ENCODE data around the gene NELL2. TPM values are rescaled to one million over a fixed set of nuclear protein-coding genes. Genes with fewer than 3 reads are reported as not detected.

NELL2 gene
- total RNA-seq, 2 donors from 2014 or later: 2.9 to 6.1 TPM

- no peak for ATAC-seq
- DNase-seq: no peak
- intact Hi-C loops (cut with DNase I, micrococcal nuclease): no loop called here
These were observed 356.2 kb downstream of the NELL2 start for GRCh38 chr12:44519931-44520330.

- ATAC-seq: no peak
- intact Hi-C loops (cut with DNase I, micrococcal nuclease): no loop called here
- no peak for DNase-seq
These were observed 364.8 kb downstream of the NELL2 start for GRCh38 chr12:44511289-44511688.

- ATAC-seq: no peak
- DNase-seq: no peak
- intact Hi-C loops (cut with DNase I, micrococcal nuclease): no loop called here
These were observed 365.6 kb downstream of the NELL2 start for GRCh38 chr12:44510510-44510909.

GRCh38 chr12:44510076-44510475 lies 366.0 kb downstream of the NELL2 start:
- ATAC-seq (no peak), DNase-seq (no peak)
- intact Hi-C loops (cut with DNase I, micrococcal nuclease): no loop called here

- no peak for ATAC-seq
- DNase-seq: no peak
- intact Hi-C loops (cut with DNase I, micrococcal nuclease): no loop called here
These were observed 366.6 kb downstream of the NELL2 start for GRCh38 chr12:44509471-44509870.

- ATAC-seq (no peak), DNase-seq (no peak)
- intact Hi-C loops (cut with DNase I, micrococcal nuclease): no loop called here
These were observed 368.7 kb downstream of the NELL2 start for GRCh38 chr12:44507461-44507860.

GRCh38 chr12:44504799-44505198 lies 371.3 kb downstream of the NELL2 start:
- no peak for ATAC-seq
- intact Hi-C loops (cut with DNase I, micrococcal nuclease): no loop called here
- DNase-seq: no peak

GRCh38 chr12:44503329-44503728 lies 372.8 kb downstream of the NELL2 start:
- DNase-seq (no peak), ATAC-seq (no peak)
- intact Hi-C loops (cut with DNase I, micrococcal nuclease): no loop called here

- ATAC-seq (no peak), DNase-seq (no peak)
- intact Hi-C loops (cut with DNase I, micrococcal nuclease): no loop called here
These were observed 373.4 kb downstream of the NELL2 start for GRCh38 chr12:44502681-44503080.

- no peak for DNase-seq
These were observed 375.7 kb downstream of the NELL2 start for GRCh38 chr12:44500423-44500822.

GRCh38 chr12:44497044-44497443 lies 379.1 kb downstream of the NELL2 start:
- DNase-seq (no peak), ATAC-seq (no peak)
- intact Hi-C loops (cut with DNase I, micrococcal nuclease): no loop called here

More at GRCh38 chr12:44500423-44500822, 375.7 kb downstream of the NELL2 start:
- no peak for ATAC-seq
- intact Hi-C loops (cut with DNase I, micrococcal nuclease): no loop called here

- intact Hi-C loops (cut with DNase I, micrococcal nuclease): no loop called here
- ATAC-seq (no peak), DNase-seq (no peak)
These were observed 385.9 kb downstream of the NELL2 start for GRCh38 chr12:44490181-44490580.

- intact Hi-C loops (cut with DNase I, micrococcal nuclease): no loop called here
- DNase-seq: no peak
- no peak for ATAC-seq
These were observed 387.9 kb downstream of the NELL2 start for GRCh38 chr12:44488180-44488579.

- intact Hi-C loops (cut with DNase I, micrococcal nuclease): no loop called here
- no peak for ATAC-seq
- no peak for DNase-seq
These were observed 391.3 kb downstream of the NELL2 start for GRCh38 chr12:44484862-44485261.

- intact Hi-C loops (cut with DNase I, micrococcal nuclease): no loop called here
- DNase-seq (no peak), ATAC-seq (no peak)
These were observed 398.7 kb downstream of the NELL2 start for GRCh38 chr12:44477331-44477980.

GRCh38 chr12:44476683-44477082 lies 399.4 kb downstream of the NELL2 start:
- intact Hi-C loops (cut with DNase I, micrococcal nuclease): no loop called here
- no peak for ATAC-seq
- no peak for DNase-seq

GRCh38 chr12:44465139-44465538 lies 411.0 kb downstream of the NELL2 start:
- DNase-seq: no peak
- intact Hi-C loops (cut with DNase I, micrococcal nuclease): no loop called here
- no peak for ATAC-seq

- no peak for DNase-seq
- intact Hi-C loops (cut with DNase I, micrococcal nuclease): no loop called here
- ATAC-seq: no peak
These were observed 411.9 kb downstream of the NELL2 start for GRCh38 chr12:44464180-44464579.

- intact Hi-C loops (cut with DNase I, micrococcal nuclease): no loop called here
- ATAC-seq: no peak
- no peak for DNase-seq
These were observed 413.4 kb downstream of the NELL2 start for GRCh38 chr12:44462729-44463128.

GRCh38 chr12:44460261-44460660 lies 415.9 kb downstream of the NELL2 start:
- ATAC-seq (no peak), DNase-seq (no peak)
- intact Hi-C loops (cut with DNase I, micrococcal nuclease): no loop called here

- DNase-seq (no peak), ATAC-seq (no peak)
- intact Hi-C loops (cut with DNase I, micrococcal nuclease): no loop called here
These were observed 416.5 kb downstream of the NELL2 start for GRCh38 chr12:44459569-44459968.
